Endothelial cell of umbilical vein (primary cell): ENCODE data around the gene CDH15. TPM values are rescaled to one million over a fixed set of nuclear protein-coding genes. Genes with fewer than 3 reads are reported as not detected.

Source experiments
- BruUV-seq: library from RNA; stranded (reverse); fragments of 400-500 nt; replicated peaks from 2 replicates; lab custom pipeline; 2021; lab: Mats Ljungman, UMichigan
- CTCF ChIA-PET: fragments of 300-600, 350-600 bp; sonication (Branson Sonifier 250); formaldehyde crosslinking; loops from one replicate; lab custom pipeline; 2021; ENCODE audit warnings: antibody characterized with exemption, inconsistent platforms; lab: Charles Lee
- POLR2A ChIA-PET: fragments of 300-600, 350-600 bp; sonication (Branson Sonifier 250); formaldehyde crosslinking; loops from one replicate; lab custom pipeline; 2021; ENCODE audit warnings: antibody characterized with exemption, inconsistent platforms; lab: Charles Lee
- DNase-seq: peaks from one replicate; pipeline ENCODE4 v3.0.0-alpha.2; 2011; ENCODE audit warnings: low read depth, low spot score
- FAIRE-seq: peaks from 2 replicates; lab custom pipeline; 2011; peaks lifted over from hg19 to GRCh38; lab: Jason Lieb, UNC
- H2AFZ ChIP-seq: 2 replicates; pipeline ENCODE4 v1.6.0; 2012; ENCODE audit warnings: low read depth, low read length, control low read depth, inconsistent platforms
- H3K27ac ChIP-seq: 2 replicates; pipeline ENCODE4 v1.5.1; 2011; ENCODE audit warnings: low read depth, mild to moderate bottlenecking, control low read depth, low read length, moderate library complexity; ENCODE audit not compliant: insufficient read depth
- H3K27me3 ChIP-seq, 2 experiments: 2 replicates each; pipeline versions ENCODE4 v1.6.0 to v1.6.1; 2011; ENCODE audit warnings: low read length in 2 of 2, mixed read lengths in 1 of 2; ENCODE audit not compliant: control insufficient read depth in 2 of 2, insufficient read depth in 2 of 2
- H3K36me3 ChIP-seq, 2 experiments: 2 replicates in 1 of 2; 3 replicates in 1 of 2; pipeline ENCODE4 v1.5.1; 2011; ENCODE audit warnings: low read length in 2 of 2, mild to moderate bottlenecking in 1 of 2, moderate library complexity in 1 of 2; ENCODE audit not compliant: control insufficient read depth in 2 of 2, insufficient read depth in 2 of 2; ENCODE audit errors: extremely low read depth in 1 of 2
- H3K4me1 ChIP-seq: 3 replicates; pipeline ENCODE4 v1.5.1; 2011; ENCODE audit warnings: mild to moderate bottlenecking, low read length; ENCODE audit not compliant: control insufficient read depth, insufficient read depth; ENCODE audit errors: extremely low read depth
- H3K4me2 ChIP-seq: 2 replicates; pipeline ENCODE4 v1.6.1; 2011; ENCODE audit warnings: low read length, control low read depth, mixed read lengths; ENCODE audit not compliant: insufficient read depth
- H3K4me3 ChIP-seq, 3 experiments: fragments of 200-600 bp in 1 of 3; sonication (generic), shearing (Covaris generic) in 1 of 3; replicated peaks in 1 of 3; 2 replicates each; pipeline ENCODE4 v1.5.1; 2011 to 2016; ENCODE audit warnings: control low read depth in 3 of 3, low read length in 3 of 3, mild to moderate bottlenecking in 2 of 3, inconsistent platforms in 1 of 3, low read depth in 1 of 3, moderate library complexity in 1 of 3; ENCODE audit not compliant: insufficient read depth in 1 of 3
- H3K79me2 ChIP-seq: 2 replicates; pipeline ENCODE4 v1.6.0; 2012; ENCODE audit warnings: low read length, inconsistent platforms; ENCODE audit not compliant: control insufficient read depth, insufficient read depth
- H3K9ac ChIP-seq: replicated peaks from 2 replicates; pipeline ENCODE3; 2011; ENCODE audit warnings: low read length, control low read depth; ENCODE audit not compliant: insufficient read depth; ENCODE audit errors: extremely low read depth
- H3K9me1 ChIP-seq: replicated peaks from 3 replicates; pipeline ENCODE4 v1.6.0; 2011; ENCODE audit warnings: mild to moderate bottlenecking, low read length; ENCODE audit not compliant: control insufficient read depth, insufficient read depth; ENCODE audit errors: extremely low read depth
- H3K9me3 ChIP-seq: replicated peaks from 2 replicates; pipeline ENCODE4 v1.5.1; 2012; ENCODE audit warnings: low read length, inconsistent platforms; ENCODE audit not compliant: control insufficient read depth, insufficient read depth
- H4K20me1 ChIP-seq: replicated peaks from 2 replicates; pipeline ENCODE3; 2011; ENCODE audit warnings: mild to moderate bottlenecking, low read length; ENCODE audit not compliant: control insufficient read depth, insufficient read depth; ENCODE audit errors: extremely low read depth
- EZH2 ChIP-seq: IDR thresholded peaks from 2 replicates; pipeline ENCODE4 v1.6.1; 2012; ENCODE audit warnings: borderline replicate concordance, low read depth, mild to moderate bottlenecking, moderate library complexity, low read length, inconsistent platforms; ENCODE audit not compliant: severe bottlenecking
- FOS ChIP-seq: IDR thresholded peaks from 2 replicates; pipeline ENCODE4 v1.6.1; 2011; ENCODE audit warnings: mild to moderate bottlenecking, low read length, moderate library complexity, borderline replicate concordance; ENCODE audit not compliant: insufficient read depth
- GATA2 ChIP-seq: IDR thresholded peaks from 2 replicates; pipeline ENCODE4 v1.7.0; 2011; ENCODE audit warnings: low read depth, mild to moderate bottlenecking, moderate library complexity, mixed read lengths, low read length; ENCODE audit not compliant: insufficient read length, insufficient read depth
- JUN ChIP-seq: IDR thresholded peaks from 2 replicates; pipeline ENCODE4 v1.6.1; 2011; ENCODE audit warnings: borderline replicate concordance, low read depth; ENCODE audit not compliant: insufficient read length, insufficient read depth
- MYC ChIP-seq: IDR thresholded peaks from one replicate; pipeline ENCODE4 v1.6.1; 2011; ENCODE audit warnings: mild to moderate bottlenecking, low read depth, low read length
- POLR2A ChIP-seq: IDR thresholded peaks from 2 replicates; pipeline ENCODE4 v1.6.1; 2012; ENCODE audit warnings: low read depth, mild to moderate bottlenecking, control low read depth, low read length
- POLR2AphosphoS5 ChIP-seq: IDR thresholded peaks from 2 replicates; pipeline ENCODE4 v1.6.1; 2012; ENCODE audit warnings: low read depth, mild to moderate bottlenecking, control low read depth, low read length, moderate library complexity; ENCODE audit not compliant: insufficient read depth
- dilution Hi-C: fragments of 300-500 bp; cut with MboI; formaldehyde crosslinking; loops from one replicate; pipeline ENCODE4 v1.15.0; 2019; ENCODE audit warnings: low sequenced_read_pairs; ENCODE audit not compliant: extremely low pct_ligation_motif_present
- intact Hi-C: fragments of 100-400 bp; cut with micrococcal nuclease; formaldehyde crosslinking; loops from one replicate; pipeline ENCODE4 v1.10.0; 2022
- polyA plus RNA-seq, 4 experiments: library from polyadenylated mRNA; depleted of rRNA in 3 of 4; stranded (reverse) in 3 of 4; unstranded in 1 of 4; fragments of >200 nt; gene quantifications; 2 replicates each; pipeline versions ENCODE4 v1.2.1 to v1.2.3, GENCODE V29; 2011 to 2012; ENCODE audit warnings: missing spikeins in 1 of 4
- total RNA-seq: library from RNA; stranded (reverse); gene quantifications from 2 replicates; pipeline ENCODE4 v1.2.3, GENCODE V29; 2021
- TF ChIP-seq, protein P1 (sequence below), 2 donors: IDR thresholded peaks; 1 replicate in 1 of 2; 2 replicates in 1 of 2; pipeline ENCODE4 v1.5.1; 2011; ENCODE audit warnings: low read length in 2 of 2, mild to moderate bottlenecking in 2 of 2, moderate library complexity in 2 of 2, control low read depth in 1 of 2, inconsistent platforms in 1 of 2, low read depth in 1 of 2; ENCODE audit not compliant: insufficient read depth in 1 of 2; ENCODE audit errors: extremely low read depth in 1 of 2
- TF ChIP-seq, protein P2 (sequence below): IDR thresholded peaks from 2 replicates; pipeline ENCODE4 v1.6.1; 2011; ENCODE audit not compliant: insufficient read depth, insufficient read length

Gene CDH15
- total and polyA plus RNA-seq, 2 donors (not counting 3 experiments of a cell fraction or from before 2014, with no cell fraction given), result 0.44 TPM; not detected in 1

DNA sequence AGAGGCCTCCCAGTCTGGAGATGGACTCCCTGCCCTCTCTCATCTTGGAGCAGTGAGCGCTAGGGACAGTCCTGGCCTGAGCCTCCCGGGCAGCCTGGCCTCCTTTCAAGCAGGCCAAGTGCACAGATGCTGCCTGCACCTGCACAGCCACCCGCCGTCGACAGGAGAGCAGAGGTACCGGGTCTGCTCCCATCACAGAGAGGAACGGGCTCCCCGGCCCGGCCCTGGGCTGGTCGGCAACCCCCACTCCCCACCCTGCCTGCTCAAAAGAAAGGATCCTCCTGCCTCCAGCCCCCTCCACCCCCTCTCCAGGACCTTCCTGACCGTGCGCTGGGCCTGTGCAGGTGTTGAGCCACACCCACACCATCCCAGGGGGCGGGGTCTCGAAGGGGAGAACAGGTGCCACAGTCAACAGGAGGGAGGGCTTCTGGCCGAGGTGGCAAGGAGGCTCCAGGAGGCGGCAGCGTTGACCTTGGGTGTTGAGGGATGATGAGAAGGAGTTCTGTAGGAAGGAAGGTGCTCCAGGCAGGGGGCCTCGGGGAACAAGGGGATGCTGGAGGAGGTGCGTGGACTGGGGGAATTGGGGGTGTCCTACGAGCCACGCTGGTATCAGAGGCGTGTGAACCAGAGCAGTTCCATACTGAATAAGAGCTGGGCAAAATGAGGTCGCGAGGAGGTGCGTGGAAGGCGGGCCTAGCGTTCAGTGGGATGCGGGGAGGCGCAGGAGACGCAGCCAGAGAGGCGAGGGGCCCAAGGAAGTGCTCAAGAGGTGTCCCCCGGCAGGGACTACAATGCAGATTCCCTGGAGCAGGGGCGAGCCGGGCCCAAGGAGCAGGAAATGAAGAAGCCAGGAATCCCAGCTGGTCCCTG is 967 bp upstream of the CDH15 start:
- H3K79me2 ChIP-seq, result no peaks in the 10 kb centered on the region

DNA sequence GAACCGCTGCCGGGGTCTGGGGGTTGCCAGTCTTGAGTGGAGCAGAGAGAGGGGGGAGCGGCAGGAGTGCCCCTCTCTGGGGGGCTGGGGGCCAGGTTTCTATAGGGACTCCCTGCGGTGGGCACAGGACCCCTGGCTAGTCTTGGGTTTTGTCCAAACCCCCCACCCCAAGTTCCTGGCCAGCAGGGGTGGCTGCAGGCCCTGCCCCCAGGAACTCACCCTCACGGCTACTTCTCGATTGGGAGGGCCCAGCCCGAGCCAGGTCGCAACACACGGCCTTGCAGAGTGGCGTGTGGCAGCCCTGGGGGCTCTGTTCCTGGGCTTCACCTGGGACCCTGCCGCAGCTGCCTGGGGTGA is 601 bp downstream of the CDH15 start:
- ChIA-PET CTCF (no interaction called here), POLR2A (no interaction called here)
- no TSS peak for BruUV-seq
- no peak for TF ChIP-seq EZH2
- no peak for TF ChIP-seq POLR2AphosphoS5
- TF ChIP-seq JUN, result no peak
- TF ChIP-seq, protein P1, sequence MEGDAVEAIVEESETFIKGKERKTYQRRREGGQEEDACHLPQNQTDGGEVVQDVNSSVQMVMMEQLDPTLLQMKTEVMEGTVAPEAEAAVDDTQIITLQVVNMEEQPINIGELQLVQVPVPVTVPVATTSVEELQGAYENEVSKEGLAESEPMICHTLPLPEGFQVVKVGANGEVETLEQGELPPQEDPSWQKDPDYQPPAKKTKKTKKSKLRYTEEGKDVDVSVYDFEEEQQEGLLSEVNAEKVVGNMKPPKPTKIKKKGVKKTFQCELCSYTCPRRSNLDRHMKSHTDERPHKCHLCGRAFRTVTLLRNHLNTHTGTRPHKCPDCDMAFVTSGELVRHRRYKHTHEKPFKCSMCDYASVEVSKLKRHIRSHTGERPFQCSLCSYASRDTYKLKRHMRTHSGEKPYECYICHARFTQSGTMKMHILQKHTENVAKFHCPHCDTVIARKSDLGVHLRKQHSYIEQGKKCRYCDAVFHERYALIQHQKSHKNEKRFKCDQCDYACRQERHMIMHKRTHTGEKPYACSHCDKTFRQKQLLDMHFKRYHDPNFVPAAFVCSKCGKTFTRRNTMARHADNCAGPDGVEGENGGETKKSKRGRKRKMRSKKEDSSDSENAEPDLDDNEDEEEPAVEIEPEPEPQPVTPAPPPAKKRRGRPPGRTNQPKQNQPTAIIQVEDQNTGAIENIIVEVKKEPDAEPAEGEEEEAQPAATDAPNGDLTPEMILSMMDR (IDR thresholded peaks at IDR 0.05; ENCODE audit: extremely low read depth in 1 of 2, insufficient read depth in 1 of 2, low read depth in 1 of 2, low read length in 2 of 2), result no peak
- no peak for TF ChIP-seq FOS
- TF ChIP-seq MYC, result no peak
- TF ChIP-seq, protein P2, sequence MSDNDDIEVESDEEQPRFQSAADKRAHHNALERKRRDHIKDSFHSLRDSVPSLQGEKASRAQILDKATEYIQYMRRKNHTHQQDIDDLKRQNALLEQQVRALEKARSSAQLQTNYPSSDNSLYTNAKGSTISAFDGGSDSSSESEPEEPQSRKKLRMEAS, result no peak
- no peak for TF ChIP-seq GATA2
- no peak for TF ChIP-seq POLR2A
- H3K27me3 ChIP-seq, result peaks cover 0 to 3% of the 10 kb centered on the region in 2 experiments
- FAIRE-seq (no peak), DNase-seq (no peak)
- H3K9me1 ChIP-seq, result no peaks in the 10 kb centered on the region
- no peaks in the 10 kb centered on the region for H3K79me2 ChIP-seq
- no peaks in the 10 kb centered on the region for H4K20me1 ChIP-seq
- dilution Hi-C loops, result no loop called here
- no peaks in the 10 kb centered on the region for H3K9me3 ChIP-seq
- H3K36me3 ChIP-seq, result no peaks in the 10 kb centered on the region
- H3K4me2 ChIP-seq, result no peak overlapping the region
- no peak overlapping the region for H3K9ac ChIP-seq
- intact Hi-C loops, result no loop called here
- no peak overlapping the region for H3K4me3 ChIP-seq
- H3K27ac ChIP-seq, result no peak overlapping the region
- H3K4me1 ChIP-seq, result peaks cover 3% of the 10 kb centered on the region
- H2AFZ ChIP-seq, result no peak overlapping the region

More for the DNA sequence above, 967 bp upstream of the CDH15 start:
- no peak for FAIRE-seq
- DNase-seq, result no peak
- Histone ChIP-seq H3K9me1 (no peaks in the 10 kb centered on the region), H4K20me1 (no peaks in the 10 kb centered on the region), H3K36me3 (no peaks in the 10 kb centered on the region), H3K27me3 (peaks cover 0 to 3% of the 10 kb centered on the region in 2 experiments), H2AFZ (peak overlapping the region; percentile 65), H3K9ac (no peak overlapping the region), H3K4me3 (no peak overlapping the region), H3K4me2 (peak overlapping the region; percentile 33), H3K4me1 (peaks cover 3% of the 10 kb centered on the region), H3K27ac (no peak overlapping the region), H3K9me3 (no peaks in the 10 kb centered on the region)
- CTCF ChIA-PET, result interaction anchor here (0.6 to 1.1 kb wide), 4 partner anchors 10 to 433 kb away, joined by 3 to 7 read pairs (median 3); no protein-coding TSS in a partner anchor
- POLR2A ChIA-PET, result interaction anchor here (0.7 kb wide), 1 partner anchor 1216 kb away, joined by 4 read pairs; no protein-coding TSS in a partner anchor
- TF ChIP-seq JUN, result no peak
- intact Hi-C loops (loop anchor here (1.0 kb wide), 2 partner anchors 22 to 46 kb away; no protein-coding TSS in a partner anchor), dilution Hi-C loops (no loop called here)
- BruUV-seq, result no TSS peak
